ENCODE measurements around the gene M6PR.

- TF ChIP-seq, protein P1, sequence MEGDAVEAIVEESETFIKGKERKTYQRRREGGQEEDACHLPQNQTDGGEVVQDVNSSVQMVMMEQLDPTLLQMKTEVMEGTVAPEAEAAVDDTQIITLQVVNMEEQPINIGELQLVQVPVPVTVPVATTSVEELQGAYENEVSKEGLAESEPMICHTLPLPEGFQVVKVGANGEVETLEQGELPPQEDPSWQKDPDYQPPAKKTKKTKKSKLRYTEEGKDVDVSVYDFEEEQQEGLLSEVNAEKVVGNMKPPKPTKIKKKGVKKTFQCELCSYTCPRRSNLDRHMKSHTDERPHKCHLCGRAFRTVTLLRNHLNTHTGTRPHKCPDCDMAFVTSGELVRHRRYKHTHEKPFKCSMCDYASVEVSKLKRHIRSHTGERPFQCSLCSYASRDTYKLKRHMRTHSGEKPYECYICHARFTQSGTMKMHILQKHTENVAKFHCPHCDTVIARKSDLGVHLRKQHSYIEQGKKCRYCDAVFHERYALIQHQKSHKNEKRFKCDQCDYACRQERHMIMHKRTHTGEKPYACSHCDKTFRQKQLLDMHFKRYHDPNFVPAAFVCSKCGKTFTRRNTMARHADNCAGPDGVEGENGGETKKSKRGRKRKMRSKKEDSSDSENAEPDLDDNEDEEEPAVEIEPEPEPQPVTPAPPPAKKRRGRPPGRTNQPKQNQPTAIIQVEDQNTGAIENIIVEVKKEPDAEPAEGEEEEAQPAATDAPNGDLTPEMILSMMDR (IDR thresholded peaks at IDR 0.05 in 8 of 11, conservative IDR thresholded peaks at IDR 0.05 in 3 of 11), result no peak
- no peak for TF ChIP-seq POLR2A (IDR thresholded peaks at IDR 0.05)
Measured at GRCh38 chr12:8985213-8985754, 35.8 kb upstream of the M6PR start.
